CD4-positive, alpha-beta T cell treated with Interleukin-12 subunit alpha and Interleukin-12 subunit beta, for 1 hour (primary cell): ENCODE measurements around the gene TLR8.
"Not testable (repeated sequence)": the region's sequence is repeated elsewhere in the genome, so short reads cannot be mapped to it uniquely, and the experiment has no call there.

Experiments used
- DNase-seq: peaks from one replicate; pipeline ENCODE4 v3.0.0-alpha.2; 2020

Gene TLR8

GRCh38 chrX:12899506-12899905 lies 6.9 kb upstream of the TLR8 start:
- DNase-seq = no peak

GRCh38 chrX:12901486-12901885 lies 4.9 kb upstream of the TLR8 start:
- DNase-seq = peak; percentile 61

- no peak for DNase-seq
Observed at GRCh38 chrX:12903646-12904045, 2.8 kb upstream of the TLR8 start.

GRCh38 chrX:12910423-12911121 lies 4.2 kb downstream of the TLR8 start:
- no peak for DNase-seq

- DNase-seq = no peak
Observed at GRCh38 chrX:12911122-12911470, 4.7 kb downstream of the TLR8 start.

GRCh38 chrX:12912791-12913482 lies 6.5 kb downstream of the TLR8 start:
- DNase-seq = no peak

GRCh38 chrX:12917753-12918152 lies 11.3 kb downstream of the TLR8 start:
- no peak for DNase-seq

- DNase-seq = no peak
Observed at GRCh38 chrX:12919051-12919450, 12.6 kb downstream of the TLR8 start.

GRCh38 chrX:12919620-12920019 lies 13.2 kb downstream of the TLR8 start:
- DNase-seq = no peak

- no peak for DNase-seq
Observed at GRCh38 chrX:12920990-12921389, 14.6 kb downstream of the TLR8 start.

GRCh38 chrX:12921886-12922598 lies 15.6 kb downstream of the TLR8 start:
- no peak for DNase-seq

- no peak for DNase-seq
Observed at GRCh38 chrX:12922599-12922919, 16.1 kb downstream of the TLR8 start.

- DNase-seq = no peak
Observed at GRCh38 chrX:12929701-12930100, 23.3 kb downstream of the TLR8 start.

GRCh38 chrX:12930150-12930549 lies 23.7 kb downstream of the TLR8 start:
- no peak for DNase-seq

GRCh38 chrX:12932244-12932643 lies 25.8 kb downstream of the TLR8 start:
- DNase-seq = no peak

- DNase-seq = no peak
Observed at GRCh38 chrX:12934850-12935249, 28.4 kb downstream of the TLR8 start.

- DNase-seq = no peak
Observed at GRCh38 chrX:12936947-12937346, 30.5 kb downstream of the TLR8 start.

- DNase-seq = not testable (repeated sequence)
Observed at GRCh38 chrX:12940471-12940870, 34.1 kb downstream of the TLR8 start.

GRCh38 chrX:12943592-12943991 lies 37.2 kb downstream of the TLR8 start:
- DNase-seq = not testable (repeated sequence)

GRCh38 chrX:12944452-12944851 lies 38.0 kb downstream of the TLR8 start:
- DNase-seq = not testable (repeated sequence)

GRCh38 chrX:12945494-12945893 lies 39.1 kb downstream of the TLR8 start:
- no peak for DNase-seq

GRCh38 chrX:12946406-12946805 lies 40.0 kb downstream of the TLR8 start:
- no peak for DNase-seq

- peak; percentile 81 for DNase-seq
Observed at GRCh38 chrX:12946838-12947544, 40.6 kb downstream of the TLR8 start.
